ENCODE results near the gene FLYWCH2.
A peak's percentile ranks its signal among the peaks of the same experiment; 100 is the strongest.
"Not testable (repeated sequence)": the region's sequence is repeated elsewhere in the genome, so short reads cannot be mapped to it uniquely, and the experiment has no call there.

FLYWCH2 gene

DNA sequence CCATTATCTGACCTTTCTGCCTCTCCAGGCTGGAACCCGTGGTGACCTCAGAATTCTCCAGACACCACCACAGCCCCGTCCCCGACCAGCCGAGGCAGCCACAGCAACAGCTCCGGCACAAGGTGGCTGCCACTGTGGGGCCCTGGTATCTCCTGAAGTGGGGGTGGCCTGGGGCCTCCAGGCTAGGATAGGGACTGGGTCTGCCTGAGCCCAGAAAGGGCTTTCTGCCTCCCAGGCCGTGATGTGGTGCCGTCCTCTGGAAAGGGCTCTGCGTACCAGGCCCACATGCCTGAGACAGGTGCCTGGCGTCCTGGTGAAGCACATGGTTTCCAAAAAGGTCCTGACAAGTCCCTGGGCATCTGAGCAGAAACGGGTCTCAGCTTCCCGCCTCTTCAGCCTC is 45.8 kb downstream of the FLYWCH2 start:
- FAIRE-seq (no peak), DNase-seq (ENCODE audit: insufficient read length, low spot score) (peak; percentile 6)
- TF ChIP-seq, protein P1, sequence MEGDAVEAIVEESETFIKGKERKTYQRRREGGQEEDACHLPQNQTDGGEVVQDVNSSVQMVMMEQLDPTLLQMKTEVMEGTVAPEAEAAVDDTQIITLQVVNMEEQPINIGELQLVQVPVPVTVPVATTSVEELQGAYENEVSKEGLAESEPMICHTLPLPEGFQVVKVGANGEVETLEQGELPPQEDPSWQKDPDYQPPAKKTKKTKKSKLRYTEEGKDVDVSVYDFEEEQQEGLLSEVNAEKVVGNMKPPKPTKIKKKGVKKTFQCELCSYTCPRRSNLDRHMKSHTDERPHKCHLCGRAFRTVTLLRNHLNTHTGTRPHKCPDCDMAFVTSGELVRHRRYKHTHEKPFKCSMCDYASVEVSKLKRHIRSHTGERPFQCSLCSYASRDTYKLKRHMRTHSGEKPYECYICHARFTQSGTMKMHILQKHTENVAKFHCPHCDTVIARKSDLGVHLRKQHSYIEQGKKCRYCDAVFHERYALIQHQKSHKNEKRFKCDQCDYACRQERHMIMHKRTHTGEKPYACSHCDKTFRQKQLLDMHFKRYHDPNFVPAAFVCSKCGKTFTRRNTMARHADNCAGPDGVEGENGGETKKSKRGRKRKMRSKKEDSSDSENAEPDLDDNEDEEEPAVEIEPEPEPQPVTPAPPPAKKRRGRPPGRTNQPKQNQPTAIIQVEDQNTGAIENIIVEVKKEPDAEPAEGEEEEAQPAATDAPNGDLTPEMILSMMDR (IDR thresholded peaks at IDR 0.05; ENCODE audit: insufficient read depth, missing control alignments): no peak

GRCh38 chr16:2929693-2930092 is 46.7 kb downstream of the FLYWCH2 start:
- DNase-seq (ENCODE audit: insufficient read length, low spot score) (peak; percentile 1), FAIRE-seq (no peak)
- TF ChIP-seq, protein P1 (IDR thresholded peaks at IDR 0.05; ENCODE audit: insufficient read depth, missing control alignments): no peak

- FAIRE-seq (no peak), DNase-seq (ENCODE audit: insufficient read length, low spot score) (peak; percentile 8)
- TF ChIP-seq, protein P1 (IDR thresholded peaks at IDR 0.05; ENCODE audit: insufficient read depth, missing control alignments): no peak
Observed at GRCh38 chr16:2930236-2930635, 47.2 kb downstream of the FLYWCH2 start.

GRCh38 chr16:2931231-2931914 is 48.4 kb downstream of the FLYWCH2 start:
- not testable (repeated sequence) for FAIRE-seq; DNase-seq (ENCODE audit: insufficient read length, low spot score)

DNA sequence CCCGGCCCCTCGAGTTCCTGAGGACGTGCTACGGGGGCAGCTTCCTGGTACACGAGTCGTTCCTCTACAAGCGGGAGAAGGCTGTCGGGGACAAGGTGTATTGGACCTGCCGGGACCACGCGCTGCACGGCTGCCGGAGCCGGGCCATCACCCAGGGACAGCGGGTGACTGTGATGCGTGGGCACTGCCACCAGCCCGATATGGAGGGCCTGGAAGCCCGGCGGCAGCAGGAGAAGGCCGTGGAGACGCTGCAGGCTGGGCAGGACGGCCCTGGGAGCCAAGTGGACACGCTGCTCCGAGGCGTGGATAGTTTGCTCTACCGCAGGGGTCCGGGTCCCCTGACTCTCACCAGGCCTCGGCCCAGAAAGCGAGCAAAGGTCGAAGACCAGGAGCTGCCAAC is 50.1 kb downstream of the FLYWCH2 start:
- TF ChIP-seq, protein P1 (IDR thresholded peaks at IDR 0.05; ENCODE audit: insufficient read depth, missing control alignments): no peak
- DNase-seq (ENCODE audit: insufficient read length, low spot score) (peak; percentile 10), FAIRE-seq (no peak)

GRCh38 chr16:2933701-2934100 is 50.7 kb downstream of the FLYWCH2 start:
- DNase-seq (ENCODE audit: insufficient read length, low spot score) (no peak), FAIRE-seq (no peak)
- TF ChIP-seq, protein P1 (IDR thresholded peaks at IDR 0.05; ENCODE audit: insufficient read depth, missing control alignments): no peak

DNA sequence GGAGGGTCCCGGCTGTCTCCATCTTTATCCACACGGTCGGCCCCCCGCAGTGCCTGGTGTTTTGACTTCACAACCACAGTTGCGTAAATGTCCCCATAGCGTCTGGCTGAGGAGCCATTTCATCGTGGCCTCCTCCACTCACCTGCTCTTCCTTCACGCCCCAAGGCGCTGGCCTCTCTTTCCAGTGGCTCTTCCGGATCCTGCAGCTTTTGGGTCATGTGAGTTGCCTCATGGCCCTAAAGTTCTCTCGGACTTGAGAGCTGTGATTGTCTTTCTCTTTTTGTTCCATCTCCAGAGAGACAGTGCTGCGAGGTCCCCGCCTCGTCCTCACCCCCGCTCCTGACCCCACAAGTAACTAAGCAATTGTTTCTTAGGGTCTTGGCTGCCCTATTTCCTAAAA is 51.4 kb downstream of the FLYWCH2 start:
- FAIRE-seq (no peak), DNase-seq (ENCODE audit: insufficient read length, low spot score) (peak; percentile 7)
- TF ChIP-seq, protein P1 (IDR thresholded peaks at IDR 0.05; ENCODE audit: insufficient read depth, missing control alignments): no peak

Measured in D721Med (cell line).